ENCODE measurements around the gene WDR90.

Gene WDR90

GRCh38 chr16:711084-711483, 61.9 kb downstream of the WDR90 start:
- DNase-seq = no peak

- peak; percentile 57 for DNase-seq
Observed at GRCh38 chr16:711548-712320, 62.6 kb downstream of the WDR90 start.

GRCh38 chr16:712740-713250, 63.6 kb downstream of the WDR90 start:
- peak; percentile 95 for DNase-seq

GRCh38 chr16:714079-714478, 64.9 kb downstream of the WDR90 start:
- no peak for DNase-seq

- peak; percentile 84 for DNase-seq
Observed at GRCh38 chr16:714558-715476, 65.7 kb downstream of the WDR90 start, which contains the start of gene METRN. Gene METRN (plus strand): TSS chr16:715118. CDS start chr16:715290, 172 bp downstream.

GRCh38 chr16:715477-716199, 66.5 kb downstream of the WDR90 start:
- DNase-seq = peak; percentile 29

- no peak for DNase-seq
Observed at GRCh38 chr16:716200-716568, 67.0 kb downstream of the WDR90 start.

GRCh38 chr16:716768-717325, 67.7 kb downstream of the WDR90 start:
- DNase-seq = no peak

Measured in fibroblast of skin of right quadriceps (primary cell).